Subcutaneous adipose tissue (tissue), 4 donors: ENCODE results near the gene RCAN3. TPM values are rescaled to one million over a fixed set of nuclear protein-coding genes. Genes with fewer than 3 reads are reported as not detected.

Experiments used
- total RNA-seq, 4 donors: library from RNA; depleted of rRNA; stranded (reverse); fragments of >200 nt; gene quantifications; one replicate each; pipeline ENCODE4 v1.1.0, GENCODE V29; 2016
- TF ChIP-seq, protein P1 (sequence below): fragments of 450-650 bp; IDR thresholded peaks from one replicate; pipeline ENCODE4 v1.5.1; 2016; ENCODE audit warnings: low read depth, mild to moderate bottlenecking, control low read depth, antibody characterized with exemption, moderate library complexity

The RCAN3 gene
- total RNA-seq, 4 donors from 2014 or later: 5.3 to 10.9 (median 6.9) TPM

DNA sequence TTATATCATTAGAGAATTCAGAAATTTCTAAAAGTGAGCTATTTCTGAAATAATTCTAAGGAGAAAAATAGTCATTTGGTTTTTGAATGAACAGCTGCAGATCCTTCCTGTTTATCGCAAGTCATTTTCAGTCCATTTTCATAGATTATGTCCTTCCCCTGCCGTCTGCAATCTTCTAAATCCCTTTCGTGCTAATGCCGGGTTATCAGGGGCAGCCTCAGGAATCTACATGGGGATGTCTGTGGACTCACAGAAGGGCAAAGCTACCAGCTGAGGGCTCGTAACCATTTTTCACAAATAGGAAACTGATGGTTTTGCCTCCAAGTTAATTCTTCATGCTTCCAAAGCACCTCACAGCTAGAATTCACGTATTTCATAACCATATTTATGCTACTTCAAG is 23.0 kb downstream of the RCAN3 start:
- TF ChIP-seq, protein P1, sequence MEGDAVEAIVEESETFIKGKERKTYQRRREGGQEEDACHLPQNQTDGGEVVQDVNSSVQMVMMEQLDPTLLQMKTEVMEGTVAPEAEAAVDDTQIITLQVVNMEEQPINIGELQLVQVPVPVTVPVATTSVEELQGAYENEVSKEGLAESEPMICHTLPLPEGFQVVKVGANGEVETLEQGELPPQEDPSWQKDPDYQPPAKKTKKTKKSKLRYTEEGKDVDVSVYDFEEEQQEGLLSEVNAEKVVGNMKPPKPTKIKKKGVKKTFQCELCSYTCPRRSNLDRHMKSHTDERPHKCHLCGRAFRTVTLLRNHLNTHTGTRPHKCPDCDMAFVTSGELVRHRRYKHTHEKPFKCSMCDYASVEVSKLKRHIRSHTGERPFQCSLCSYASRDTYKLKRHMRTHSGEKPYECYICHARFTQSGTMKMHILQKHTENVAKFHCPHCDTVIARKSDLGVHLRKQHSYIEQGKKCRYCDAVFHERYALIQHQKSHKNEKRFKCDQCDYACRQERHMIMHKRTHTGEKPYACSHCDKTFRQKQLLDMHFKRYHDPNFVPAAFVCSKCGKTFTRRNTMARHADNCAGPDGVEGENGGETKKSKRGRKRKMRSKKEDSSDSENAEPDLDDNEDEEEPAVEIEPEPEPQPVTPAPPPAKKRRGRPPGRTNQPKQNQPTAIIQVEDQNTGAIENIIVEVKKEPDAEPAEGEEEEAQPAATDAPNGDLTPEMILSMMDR: no peak

DNA sequence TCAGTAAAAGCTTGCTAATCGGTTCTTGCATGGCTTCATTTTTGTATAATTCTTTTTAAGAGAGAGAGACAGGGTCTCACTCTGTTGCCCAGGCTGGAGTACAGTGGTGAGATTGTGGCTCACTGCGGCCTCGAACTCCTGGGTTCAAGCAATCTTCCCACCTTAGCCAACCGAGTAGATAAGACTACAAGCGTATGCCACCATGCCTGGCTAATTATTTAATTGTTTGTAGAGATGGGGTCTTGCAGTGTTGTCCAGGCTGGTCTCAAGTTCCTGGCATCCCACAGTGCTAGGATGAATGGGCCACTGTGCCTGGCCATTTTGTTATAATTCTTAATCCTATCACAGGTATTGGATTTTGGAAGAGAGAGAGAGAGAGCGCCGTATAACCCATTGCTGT is 23.4 kb downstream of the RCAN3 start:
- TF ChIP-seq, protein P1: no peak

DNA sequence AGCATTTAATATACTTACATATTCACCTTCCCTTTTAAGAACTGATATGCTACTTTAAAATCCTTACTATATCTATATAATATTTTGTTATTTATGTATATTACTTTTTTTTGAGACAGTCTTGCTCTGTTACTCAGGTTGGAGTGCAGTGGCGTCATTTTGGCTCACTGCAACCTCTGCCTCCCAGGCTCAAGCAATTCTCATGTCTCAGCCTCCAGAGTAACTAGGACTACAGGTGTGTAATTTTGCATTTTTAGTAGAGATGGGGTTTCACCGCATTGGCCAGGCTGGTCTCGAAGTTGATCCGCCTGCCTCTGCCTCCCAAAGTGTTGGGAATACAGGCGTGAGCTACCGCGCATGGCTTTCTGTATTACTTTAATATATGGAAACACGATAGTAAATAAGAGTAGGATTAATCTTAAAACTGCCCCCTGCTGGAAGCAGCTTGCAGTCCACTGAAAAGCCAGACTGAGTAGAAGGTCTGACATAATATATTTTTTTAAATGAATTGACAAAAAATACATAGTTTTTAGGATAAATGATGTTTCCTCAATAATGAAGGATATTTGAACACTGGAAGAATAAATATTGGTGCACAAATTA is 24.4 kb downstream of the RCAN3 start:
- TF ChIP-seq, protein P1: no peak

DNA sequence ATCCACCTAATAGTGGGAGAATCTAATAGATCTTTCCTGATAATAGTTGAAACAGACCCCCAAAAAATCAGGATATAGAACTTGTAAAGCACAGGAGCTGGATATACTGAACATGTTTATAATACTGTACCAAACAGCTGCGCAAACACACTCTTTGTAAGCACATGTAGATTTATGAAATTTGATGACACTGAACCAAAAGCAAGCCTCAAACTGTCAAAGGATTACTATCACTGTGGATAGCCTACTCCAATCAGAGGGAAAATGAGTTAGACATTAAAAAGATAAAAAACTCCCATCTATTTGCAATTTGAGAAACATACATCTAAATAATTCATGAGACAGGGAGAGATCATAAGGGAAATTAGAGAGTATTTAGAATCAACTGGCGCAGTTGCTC is 26.1 kb downstream of the RCAN3 start:
- TF ChIP-seq, protein P1: no peak

DNA sequence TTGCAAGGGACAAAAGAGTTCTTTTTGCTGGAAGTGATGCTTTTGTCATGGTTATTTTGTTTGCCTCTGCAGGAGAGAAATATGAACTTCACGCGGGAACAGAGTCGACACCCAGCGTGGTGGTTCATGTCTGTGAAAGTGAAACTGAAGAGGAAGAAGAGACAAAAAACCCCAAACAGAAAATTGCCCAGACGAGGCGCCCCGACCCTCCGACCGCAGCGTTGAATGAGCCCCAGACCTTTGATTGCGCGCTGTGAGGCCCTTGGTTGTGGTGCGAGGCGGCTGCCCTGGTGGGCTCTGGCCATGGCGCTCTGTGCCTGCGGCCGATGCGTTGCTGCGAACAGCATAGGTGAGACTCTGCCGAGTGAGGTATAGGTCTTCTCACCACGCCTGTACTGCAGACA is 32.4 kb downstream of the RCAN3 start:
- TF ChIP-seq, protein P1: no peak

DNA sequence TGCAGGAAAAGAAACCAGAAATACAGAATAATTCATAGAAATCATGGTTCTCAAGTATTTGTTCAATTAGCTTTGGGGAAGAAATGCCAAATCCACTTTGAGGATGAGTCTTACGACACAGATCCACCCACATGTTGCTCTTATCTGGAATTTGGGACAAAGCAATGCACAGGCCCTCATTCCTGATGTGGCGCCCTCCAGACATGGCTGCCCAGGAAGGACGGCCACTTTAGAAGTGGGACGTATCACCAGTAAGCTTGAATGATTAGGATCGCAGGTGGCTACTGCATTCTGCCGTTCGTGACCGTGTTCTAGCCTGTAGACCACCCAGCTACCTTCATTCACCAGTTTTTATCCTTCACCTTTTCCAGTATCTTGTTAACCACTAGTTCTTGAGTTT is 33.1 kb downstream of the RCAN3 start:
- TF ChIP-seq, protein P1: no peak

DNA sequence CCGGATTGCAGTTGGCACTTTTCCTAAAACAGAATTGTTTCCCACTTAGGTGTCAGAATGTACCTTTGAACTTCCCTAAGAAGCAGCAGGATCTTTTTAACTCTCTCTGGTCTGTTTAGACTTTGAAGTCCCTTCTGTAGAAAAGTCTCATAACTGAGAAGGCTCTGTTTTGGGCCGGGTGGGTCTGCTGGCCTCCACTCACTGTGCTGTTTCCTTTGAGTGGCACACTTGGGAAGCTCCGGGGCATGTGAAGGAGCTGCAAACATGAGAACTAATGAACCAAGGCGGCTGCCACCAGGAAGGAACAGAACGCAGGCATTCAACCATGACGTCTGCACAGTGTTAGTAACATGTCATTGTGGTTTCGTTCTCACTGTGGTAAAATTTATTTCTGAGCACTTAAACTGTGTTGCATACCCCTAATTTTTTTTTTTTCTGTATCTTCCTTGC is 33.8 kb downstream of the RCAN3 start:
- TF ChIP-seq, protein P1: no peak
